ENCODE data around the gene BNIPL.

DNA sequence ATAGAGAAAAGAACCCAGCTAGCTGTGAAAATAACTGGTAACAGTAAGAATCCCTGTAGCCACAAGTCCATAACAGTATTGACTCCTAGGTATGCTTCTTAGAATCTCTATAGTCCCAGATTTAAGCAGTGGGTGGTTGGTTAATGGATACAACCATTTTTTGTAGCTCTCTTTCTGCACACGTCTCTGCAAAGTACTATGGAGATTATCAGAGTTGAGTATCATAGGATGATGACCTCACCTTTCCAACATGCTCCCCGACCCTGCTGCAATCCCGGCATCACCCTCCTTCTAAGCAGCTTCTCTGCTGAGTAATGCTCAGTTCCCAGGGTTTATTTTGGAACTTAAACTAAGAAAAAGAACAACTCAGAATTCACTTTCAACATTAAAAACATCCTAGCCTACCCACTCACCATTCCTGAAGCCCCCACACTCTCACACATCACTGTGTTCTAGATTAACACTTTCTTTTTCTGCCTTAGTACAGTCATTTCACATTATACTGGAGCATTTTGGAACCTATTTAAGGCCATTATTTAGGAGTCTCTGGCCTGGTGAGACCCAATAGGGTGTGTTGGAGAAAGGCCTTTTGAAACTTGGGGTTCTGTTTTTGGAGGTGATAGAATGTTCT is 26.5 kb downstream of the BNIPL start:
- TF ChIP-seq, protein P1, sequence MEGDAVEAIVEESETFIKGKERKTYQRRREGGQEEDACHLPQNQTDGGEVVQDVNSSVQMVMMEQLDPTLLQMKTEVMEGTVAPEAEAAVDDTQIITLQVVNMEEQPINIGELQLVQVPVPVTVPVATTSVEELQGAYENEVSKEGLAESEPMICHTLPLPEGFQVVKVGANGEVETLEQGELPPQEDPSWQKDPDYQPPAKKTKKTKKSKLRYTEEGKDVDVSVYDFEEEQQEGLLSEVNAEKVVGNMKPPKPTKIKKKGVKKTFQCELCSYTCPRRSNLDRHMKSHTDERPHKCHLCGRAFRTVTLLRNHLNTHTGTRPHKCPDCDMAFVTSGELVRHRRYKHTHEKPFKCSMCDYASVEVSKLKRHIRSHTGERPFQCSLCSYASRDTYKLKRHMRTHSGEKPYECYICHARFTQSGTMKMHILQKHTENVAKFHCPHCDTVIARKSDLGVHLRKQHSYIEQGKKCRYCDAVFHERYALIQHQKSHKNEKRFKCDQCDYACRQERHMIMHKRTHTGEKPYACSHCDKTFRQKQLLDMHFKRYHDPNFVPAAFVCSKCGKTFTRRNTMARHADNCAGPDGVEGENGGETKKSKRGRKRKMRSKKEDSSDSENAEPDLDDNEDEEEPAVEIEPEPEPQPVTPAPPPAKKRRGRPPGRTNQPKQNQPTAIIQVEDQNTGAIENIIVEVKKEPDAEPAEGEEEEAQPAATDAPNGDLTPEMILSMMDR (IDR thresholded peaks at IDR 0.05): no peak
- peak in 1 of 2 donors; percentile 10 for TF ChIP-seq POLR2A (IDR thresholded peaks at IDR 0.05)

All from adrenal gland (tissue), 5 donors.